Endodermal cell (in vitro differentiated cells): ENCODE measurements around the gene TM9SF3. TPM values are rescaled to one million over a fixed set of nuclear protein-coding genes. Genes with fewer than 3 reads are reported as not detected.

Experiments
- DNase-seq: peaks from one replicate; pipeline ENCODE4 v3.0.0-alpha.2; 2017
- H3K27ac ChIP-seq: 2 replicates; pipeline ENCODE4 v1.5.1; 2013; ENCODE audit warnings: mild to moderate bottlenecking, low read depth, low read length, moderate library complexity
- H3K27me3 ChIP-seq: 2 replicates; pipeline ENCODE4 v1.6.1; 2013; ENCODE audit warnings: mild to moderate bottlenecking, low read length, moderate library complexity; ENCODE audit not compliant: insufficient read depth, control insufficient read depth, poor library complexity, severe bottlenecking
- H3K36me3 ChIP-seq: 2 replicates; pipeline ENCODE4 v1.7.0; 2013; ENCODE audit warnings: mild to moderate bottlenecking, low read length, moderate library complexity; ENCODE audit not compliant: control insufficient read depth, insufficient read depth
- H3K4me1 ChIP-seq: one replicate; pipeline ENCODE4 v1.7.0; 2013; ENCODE audit warnings: low read length; ENCODE audit not compliant: control insufficient read depth, insufficient read depth
- H3K4me3 ChIP-seq: 2 replicates; pipeline ENCODE4 v1.5.1; 2013; ENCODE audit warnings: mild to moderate bottlenecking, low read length, moderate library complexity
- H3K9ac ChIP-seq: 2 replicates; pipeline ENCODE4 v1.6.1; 2013; ENCODE audit warnings: mild to moderate bottlenecking, low read length, moderate library complexity; ENCODE audit not compliant: poor library complexity, severe bottlenecking; ENCODE audit errors: extremely low read depth
- H3K9me3 ChIP-seq: 2 replicates; pipeline ENCODE4 v1.6.1; 2013; ENCODE audit warnings: mild to moderate bottlenecking, low read length, moderate library complexity; ENCODE audit not compliant: control insufficient read depth
- H3K27ac Mint-ChIP-seq: 2 replicates; pipeline ENCODE4 v1.8.0; 2020; ENCODE audit warnings: mixed read lengths
- H3K27me3 Mint-ChIP-seq: 2 replicates; pipeline ENCODE4 v1.8.0; 2021; ENCODE audit warnings: mild to moderate bottlenecking, mixed read lengths; ENCODE audit not compliant: insufficient read depth
- H3K36me3 Mint-ChIP-seq: 2 replicates; pipeline ENCODE4 v1.8.0; 2020; ENCODE audit warnings: low read depth, mixed read lengths
- H3K4me1 Mint-ChIP-seq: 2 replicates; pipeline ENCODE4 v1.8.0; 2020; ENCODE audit warnings: mixed read lengths
- H3K4me3 Mint-ChIP-seq: 2 replicates; pipeline ENCODE4 v1.8.0; 2020; ENCODE audit warnings: mild to moderate bottlenecking, moderate library complexity, mixed read lengths
- H3K9me3 Mint-ChIP-seq: 2 replicates; pipeline ENCODE4 v1.8.0; 2020; ENCODE audit warnings: mild to moderate bottlenecking, mixed read lengths
- WGBS, 2 experiments: methylation state at CpG; one replicate each; pipeline versions ENCODE4 v1.1.5 to v1.1.7; 2013; ENCODE audit warnings: missing lambda C conversion rate in 2 of 2, mixed read lengths in 1 of 2; ENCODE audit not compliant: insufficient coverage in 1 of 2, insufficient read length in 1 of 2; 5-methylcytosine and 5-hydroxymethylcytosine counted together
- long read RNA-seq, 4 experiments: library from polyadenylated mRNA in 2 of 4; library from RNA in 1 of 4; library from capped mRNA in 1 of 4; stranded (forward) in 3 of 4; unstranded in 1 of 4; transcript quantifications; one replicate each; pipeline ENCODE4 v2.0.0, GENCODE V29; 2020 to 2021; ENCODE audit warnings: inconsistent platforms in 1 of 4
- polyA plus RNA-seq, 2 experiments: library from polyadenylated mRNA; stranded (reverse); fragments of 50-300 nt; gene quantifications; one replicate each; pipeline ENCODE4 v1.2.3, GENCODE V29; 2013
- total RNA-seq, 2 donors: library from RNA; stranded (reverse); fragmentation: NEBNext Ultra II Directional in 1 of 2; extraction: Animal tissue kit (Norgen Biotek cat#: 25700) in 1 of 2; gene quantifications; 2 replicates in 1 of 2; 3 replicates in 1 of 2; pipeline ENCODE4 v1.2.1, GENCODE V29; 2021
- TF ChIP-seq, protein P1 (sequence below): fragments of 200-600 bp; sonication (generic); conservative IDR thresholded peaks from 2 replicates; pipeline ENCODE4 v1.5.0; 2021; ENCODE audit warnings: antibody characterized with exemption, mild to moderate bottlenecking

TM9SF3 gene
- total RNA-seq, result 100 to 1,000 TPM; 134 to 137 TPM
- polyA plus RNA-seq (2013, experiment 1 of 2), result 82.4 TPM
- 76.5 TPM for polyA plus RNA-seq (2013, experiment 2 of 2)
- long read RNA-seq, experiment 1, full-length matches to known transcripts, result 17 of 61 reads
- long read RNA-seq, experiment 1, partial matches to known transcripts, result 36 of 61 reads
- long read RNA-seq, experiment 1, other reads (novel, unspliced or antisense), result 8 of 61 reads
- long read RNA-seq, experiment 2, full-length matches to known transcripts, result 382 of 453 reads
- long read RNA-seq, experiment 2, partial matches to known transcripts, result 23 of 453 reads
- long read RNA-seq, experiment 2, other reads (novel, unspliced or antisense), result 48 of 453 reads
- long read RNA-seq, experiment 3, full-length matches to known transcripts, result 10 of 27 reads
- long read RNA-seq, experiment 3, partial matches to known transcripts, result 6 of 27 reads
- long read RNA-seq, experiment 3, other reads (novel, unspliced or antisense), result 11 of 27 reads
- long read RNA-seq, experiment 4, partial matches to known transcripts, result 7 of 28 reads
- long read RNA-seq, experiment 4, other reads (novel, unspliced or antisense), result 21 of 28 reads

DNA sequence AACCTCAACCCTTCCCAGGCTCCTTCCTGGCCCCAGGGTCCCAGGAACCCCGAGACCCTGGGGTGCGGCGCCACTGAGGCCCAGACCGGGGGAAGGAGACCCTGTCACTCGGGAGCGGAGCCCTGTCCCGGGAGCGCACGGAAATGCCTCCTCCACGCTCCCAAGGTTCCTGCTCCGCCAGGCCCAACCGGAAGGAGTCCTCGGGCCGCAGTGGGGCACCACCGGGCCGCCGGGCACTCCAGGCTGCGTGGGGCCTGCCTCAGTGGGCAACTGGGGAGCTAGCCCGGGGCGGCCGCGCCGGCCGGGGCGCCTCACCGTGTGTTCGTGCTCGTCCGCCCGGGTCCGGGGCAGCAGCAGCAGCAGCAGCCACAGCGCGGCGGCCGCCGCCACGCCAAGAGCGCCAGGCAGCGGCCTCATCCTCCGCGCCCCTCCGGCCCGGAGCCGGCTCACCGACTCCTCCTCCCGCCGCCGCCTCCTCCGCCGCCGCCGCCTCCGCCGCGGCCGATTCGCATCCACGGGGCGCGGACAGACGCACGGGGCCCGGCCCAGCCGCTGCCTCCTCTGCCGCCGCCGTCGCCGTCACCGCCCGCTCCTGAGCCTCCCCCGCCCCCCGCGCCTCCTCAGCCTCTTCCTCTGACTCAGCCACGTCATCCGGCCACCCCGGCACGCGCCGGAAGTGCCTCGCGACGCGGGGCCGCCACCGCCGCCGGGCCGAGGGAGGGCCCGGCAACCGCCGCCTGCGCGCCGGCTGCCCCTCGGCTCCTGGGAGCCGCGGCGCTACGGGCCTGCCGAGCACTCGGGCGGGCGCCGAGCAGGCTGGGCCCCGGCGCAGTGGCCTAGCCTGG, at the start of gene TM9SF3:
Gene TM9SF3 (minus strand): TSS at position 594 of the 845 bp plus-strand sequence. CDS start 177 bp downstream, at position 417.
- Histone ChIP-seq H3K4me1 (peaks cover 6% of the 10 kb centered on the region), H3K9ac (peak within 1 kb of the TSS; percentile 93), H3K36me3 (peaks cover 4% of the 10 kb centered on the region), H3K27ac (peak within 1 kb of the TSS; percentile 89), H3K9me3 (no peaks in the 10 kb centered on the region), H3K4me3 (peak within 1 kb of the TSS; percentile 88), H3K27me3 (no peaks in the 10 kb centered on the region)
- no peaks in the 10 kb centered on the region for H3K9me3 Mint-ChIP-seq
- peak within 1 kb of the TSS; percentile 92 for H3K27ac Mint-ChIP-seq
- H3K4me3 Mint-ChIP-seq, result no peak within 1 kb of the TSS
- TF ChIP-seq, protein P1, sequence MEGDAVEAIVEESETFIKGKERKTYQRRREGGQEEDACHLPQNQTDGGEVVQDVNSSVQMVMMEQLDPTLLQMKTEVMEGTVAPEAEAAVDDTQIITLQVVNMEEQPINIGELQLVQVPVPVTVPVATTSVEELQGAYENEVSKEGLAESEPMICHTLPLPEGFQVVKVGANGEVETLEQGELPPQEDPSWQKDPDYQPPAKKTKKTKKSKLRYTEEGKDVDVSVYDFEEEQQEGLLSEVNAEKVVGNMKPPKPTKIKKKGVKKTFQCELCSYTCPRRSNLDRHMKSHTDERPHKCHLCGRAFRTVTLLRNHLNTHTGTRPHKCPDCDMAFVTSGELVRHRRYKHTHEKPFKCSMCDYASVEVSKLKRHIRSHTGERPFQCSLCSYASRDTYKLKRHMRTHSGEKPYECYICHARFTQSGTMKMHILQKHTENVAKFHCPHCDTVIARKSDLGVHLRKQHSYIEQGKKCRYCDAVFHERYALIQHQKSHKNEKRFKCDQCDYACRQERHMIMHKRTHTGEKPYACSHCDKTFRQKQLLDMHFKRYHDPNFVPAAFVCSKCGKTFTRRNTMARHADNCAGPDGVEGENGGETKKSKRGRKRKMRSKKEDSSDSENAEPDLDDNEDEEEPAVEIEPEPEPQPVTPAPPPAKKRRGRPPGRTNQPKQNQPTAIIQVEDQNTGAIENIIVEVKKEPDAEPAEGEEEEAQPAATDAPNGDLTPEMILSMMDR, result peak; percentile 29
- peaks cover 12% of the 10 kb centered on the region for H3K4me1 Mint-ChIP-seq
- no peaks in the 10 kb centered on the region for H3K36me3 Mint-ChIP-seq
- 0 to 2% methylated on average over 13 to 107 of the region's 107 CpGs for WGBS, 2 experiments
- DNase-seq, result peak; percentile 93
- no peaks in the 10 kb centered on the region for H3K27me3 Mint-ChIP-seq

- DNase-seq, result no peak
- Mint-ChIP-seq H3K36me3 (peaks cover 2% of the 10 kb centered on the region), H3K27me3 (no peaks in the 10 kb centered on the region), H3K4me3 (no peak overlapping the region), H3K9me3 (no peaks in the 10 kb centered on the region), H3K27ac (peak overlapping the region; percentile 8), H3K4me1 (peaks cover 6% of the 10 kb centered on the region)
- TF ChIP-seq, protein P1, result no peak
- Histone ChIP-seq H3K27ac (no peak overlapping the region), H3K27me3 (no peaks in the 10 kb centered on the region), H3K9me3 (no peaks in the 10 kb centered on the region), H3K4me1 (no peaks in the 10 kb centered on the region), H3K36me3 (no peaks in the 10 kb centered on the region), H3K9ac (no peak overlapping the region), H3K4me3 (no peak overlapping the region)
- WGBS, 2 experiments, result 75 to 80% methylated on average over 1 of the region's 1 CpG
Measured at GRCh38 chr10:96636551-96636950, 49.7 kb upstream of the TM9SF3 start.

DNA sequence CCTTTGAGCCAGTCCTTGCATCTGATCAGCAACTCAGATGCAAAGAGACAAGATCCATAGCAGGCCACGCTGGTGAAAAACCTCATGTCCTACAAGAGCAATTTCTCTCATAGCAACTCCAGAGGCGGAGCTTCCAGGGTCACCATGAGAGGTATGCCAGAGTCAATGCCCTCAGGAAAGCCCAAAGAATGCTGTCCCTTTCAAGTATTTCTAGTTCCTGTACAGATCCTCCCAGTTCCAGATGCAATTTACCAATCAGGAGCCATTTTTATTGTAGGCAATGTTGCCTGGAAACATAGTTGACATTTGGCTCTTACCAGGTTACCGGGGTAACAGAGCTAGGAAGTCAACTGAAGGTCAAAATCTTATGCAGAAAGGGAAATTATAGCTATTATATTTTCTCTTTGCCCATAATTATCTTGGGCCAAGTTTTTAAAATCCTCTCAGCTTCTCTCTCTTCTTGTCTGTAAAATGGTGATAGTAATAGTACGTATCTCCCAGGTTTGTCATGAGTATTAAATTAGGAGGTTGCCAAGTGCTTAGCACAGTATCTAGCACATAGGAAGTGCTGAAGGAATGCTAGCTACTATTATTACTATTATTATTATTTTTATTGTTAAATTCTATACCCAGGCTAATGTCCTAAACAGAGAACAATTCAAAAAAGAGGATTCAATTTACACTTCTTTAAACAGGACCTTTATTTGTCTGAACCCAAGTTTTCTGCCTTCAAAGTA, 46.3 kb upstream of the TM9SF3 start:
- Histone ChIP-seq H3K4me3 (no peak overlapping the region), H3K4me1 (no peaks in the 10 kb centered on the region), H3K9me3 (no peaks in the 10 kb centered on the region), H3K27ac (no peak overlapping the region), H3K27me3 (no peaks in the 10 kb centered on the region), H3K36me3 (no peaks in the 10 kb centered on the region), H3K9ac (no peak overlapping the region)
- 74 to 92% methylated on average over 2 to 3 of the region's 4 CpGs for WGBS, 2 experiments
- peaks cover 2% of the 10 kb centered on the region for H3K36me3 Mint-ChIP-seq
- no peak overlapping the region for H3K4me3 Mint-ChIP-seq
- peaks cover 6% of the 10 kb centered on the region for H3K4me1 Mint-ChIP-seq
- TF ChIP-seq, protein P1, result no peak
- no peaks in the 10 kb centered on the region for H3K27me3 Mint-ChIP-seq
- no peaks in the 10 kb centered on the region for H3K9me3 Mint-ChIP-seq
- DNase-seq, result no peak
- H3K27ac Mint-ChIP-seq, result no peak overlapping the region
